Esophagus muscularis mucosa (tissue), 4 donors: ENCODE data around the gene CNTRL. TPM values are rescaled to one million over a fixed set of nuclear protein-coding genes. Genes with fewer than 3 reads are reported as not detected.
"Not testable (repeated sequence)": the region's sequence is repeated elsewhere in the genome, so short reads cannot be mapped to it uniquely, and the experiment has no call there.

Experiments
- DNase-seq: peaks from one replicate; pipeline ENCODE4 v3.0.0-alpha.2; 2017; ENCODE audit errors: extremely low spot score
- H3K27ac ChIP-seq, 4 donors: fragments of 200-600 bp; sonication (generic); replicated peaks in 1 of 4; 1 replicate in 3 of 4; 2 replicates in 1 of 4; pipeline ENCODE4 v1.5.1; 2016 to 2019; ENCODE audit warnings: mild to moderate bottlenecking in 1 of 4
- H3K27me3 ChIP-seq, 4 donors: fragments of 200-600 bp; sonication (generic); one replicate each; pipeline versions ENCODE4 v1.5.1 to v1.6.0; 2016 to 2019
- H3K36me3 ChIP-seq, 4 donors: fragments of 200-600 bp; sonication (generic); one replicate each; pipeline ENCODE4 v1.5.1; 2016 to 2019
- H3K4me1 ChIP-seq, 4 donors: fragments of 200-600 bp; sonication (generic); one replicate each; pipeline ENCODE4 v1.5.1; 2016 to 2019
- H3K4me3 ChIP-seq, 4 donors: fragments of 200-600 bp; sonication (generic); 1 replicate in 2 of 4; 2 replicates in 2 of 4; pipeline ENCODE4 v1.5.1; 2016 to 2019; ENCODE audit warnings: mild to moderate bottlenecking in 4 of 4, moderate library complexity in 1 of 4
- H3K9me3 ChIP-seq, 4 donors: fragments of 200-600 bp; sonication (generic); 1 replicate in 3 of 4; 2 replicates in 1 of 4; pipeline ENCODE4 v1.5.1; 2016 to 2019
- EP300 ChIP-seq: sonication (generic); formaldehyde crosslinking; IDR thresholded peaks from one replicate; pipeline ENCODE4 v1.6.1; 2017; ENCODE audit warnings: antibody characterized with exemption
- POLR2A ChIP-seq: fragments of 450-650 bp; IDR thresholded peaks from one replicate; pipeline ENCODE4 v1.6.1; 2017; ENCODE audit warnings: antibody characterized with exemption, moderate library complexity, mild to moderate bottlenecking, low read depth
- POLR2AphosphoS5 ChIP-seq, 2 donors: sonication (generic); formaldehyde crosslinking; IDR thresholded peaks; one replicate each; pipeline ENCODE4 v1.6.1; 2017; ENCODE audit warnings: antibody characterized with exemption in 2 of 2
- WGBS: methylation state at CpG from one replicate; pipeline ENCODE4 v1.1.5; 2018; 5-methylcytosine and 5-hydroxymethylcytosine counted together
- intact Hi-C: fragments of 100-400 bp; cut with DNase I; formaldehyde crosslinking; loops from one replicate; pipeline ENCODE4 v1.15.1; 2023
- total RNA-seq, 4 donors: library from RNA; depleted of rRNA; stranded (reverse); fragments of >200 nt; gene quantifications; one replicate each; pipeline versions ENCODE4 v1.1.0 to v1.2.1, GENCODE V29; 2016
- TF ChIP-seq, protein P1 (sequence below), 3 experiments: fragments of 200-600 bp in 2 of 3; fragments of 450-650 bp in 1 of 3; sonication (generic) in 2 of 3; IDR thresholded peaks; one replicate each; pipeline ENCODE4 v1.5.1; 2017 to 2019; ENCODE audit warnings: antibody characterized with exemption in 3 of 3, mild to moderate bottlenecking in 2 of 3, moderate library complexity in 1 of 3

Gene CNTRL
- total RNA-seq, 4 donors from 2014 or later: 7.8 to 14.1 (median 11.2) TPM

DNA sequence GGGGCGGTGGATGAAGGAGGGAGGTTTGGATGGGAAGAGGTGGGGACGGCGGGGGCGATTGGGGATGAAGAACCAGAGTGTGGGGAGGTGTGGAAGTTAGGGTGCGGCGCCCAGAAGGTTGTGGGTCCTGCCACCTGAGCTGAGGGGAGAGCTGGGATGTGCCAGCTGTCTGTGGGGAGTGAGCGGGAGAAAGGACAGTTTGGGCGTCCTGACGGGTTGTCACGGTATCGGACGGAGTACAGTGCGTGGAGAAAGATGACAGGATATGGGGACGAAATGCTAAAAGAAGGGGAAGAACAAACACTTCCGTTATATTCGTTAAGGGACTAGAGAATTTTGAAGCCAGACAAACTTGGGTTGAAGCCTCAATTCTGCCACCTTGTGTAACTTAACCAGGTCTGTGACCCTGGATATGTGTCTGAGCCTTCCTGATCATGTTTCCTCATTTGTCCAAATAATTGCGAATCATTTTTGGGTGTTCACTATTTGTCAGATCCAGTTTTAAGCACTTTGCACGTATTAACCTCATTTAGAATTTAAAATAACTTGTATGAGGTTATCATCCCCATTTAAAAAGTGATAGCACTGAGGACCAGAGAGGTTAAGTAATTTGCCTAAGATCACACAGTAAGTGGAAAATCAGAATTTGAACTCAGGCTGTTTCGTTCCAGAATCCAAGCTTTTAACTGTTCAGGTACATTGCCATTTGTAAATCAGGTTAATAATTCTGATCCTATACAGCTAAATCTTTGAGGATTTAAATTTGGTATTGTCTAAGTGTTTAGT, 689 bp downstream of the CNTRL start:
- DNase-seq: no peak
- TF ChIP-seq EP300 (no peak), POLR2A (no peak), POLR2AphosphoS5 (IDR thresholded peaks at IDR 0.05) (no peak)
- TF ChIP-seq, protein P1, sequence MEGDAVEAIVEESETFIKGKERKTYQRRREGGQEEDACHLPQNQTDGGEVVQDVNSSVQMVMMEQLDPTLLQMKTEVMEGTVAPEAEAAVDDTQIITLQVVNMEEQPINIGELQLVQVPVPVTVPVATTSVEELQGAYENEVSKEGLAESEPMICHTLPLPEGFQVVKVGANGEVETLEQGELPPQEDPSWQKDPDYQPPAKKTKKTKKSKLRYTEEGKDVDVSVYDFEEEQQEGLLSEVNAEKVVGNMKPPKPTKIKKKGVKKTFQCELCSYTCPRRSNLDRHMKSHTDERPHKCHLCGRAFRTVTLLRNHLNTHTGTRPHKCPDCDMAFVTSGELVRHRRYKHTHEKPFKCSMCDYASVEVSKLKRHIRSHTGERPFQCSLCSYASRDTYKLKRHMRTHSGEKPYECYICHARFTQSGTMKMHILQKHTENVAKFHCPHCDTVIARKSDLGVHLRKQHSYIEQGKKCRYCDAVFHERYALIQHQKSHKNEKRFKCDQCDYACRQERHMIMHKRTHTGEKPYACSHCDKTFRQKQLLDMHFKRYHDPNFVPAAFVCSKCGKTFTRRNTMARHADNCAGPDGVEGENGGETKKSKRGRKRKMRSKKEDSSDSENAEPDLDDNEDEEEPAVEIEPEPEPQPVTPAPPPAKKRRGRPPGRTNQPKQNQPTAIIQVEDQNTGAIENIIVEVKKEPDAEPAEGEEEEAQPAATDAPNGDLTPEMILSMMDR (IDR thresholded peaks at IDR 0.05): no peak
- Histone ChIP-seq H3K27ac (peak overlapping the region; percentile 90 to 96 (median 92)), H3K9me3 (no peaks in the 10 kb centered on the region), H3K4me3 (peak overlapping the region; percentile 79 to 92 (median 86)), H3K27me3 (no peaks in the 10 kb centered on the region), H3K4me1 (peaks cover 14 to 33% (median 30%) of the 10 kb centered on the region in 4 donors), H3K36me3 (peaks cover 0 to 7% (median 0%) of the 10 kb centered on the region in 4 donors)
- 7% methylated on average over 19 of the region's 19 CpGs for WGBS
- intact Hi-C loops: loop anchor here (5.0 kb wide), 1 partner anchor 47 kb away; no protein-coding TSS in a partner anchor

DNA sequence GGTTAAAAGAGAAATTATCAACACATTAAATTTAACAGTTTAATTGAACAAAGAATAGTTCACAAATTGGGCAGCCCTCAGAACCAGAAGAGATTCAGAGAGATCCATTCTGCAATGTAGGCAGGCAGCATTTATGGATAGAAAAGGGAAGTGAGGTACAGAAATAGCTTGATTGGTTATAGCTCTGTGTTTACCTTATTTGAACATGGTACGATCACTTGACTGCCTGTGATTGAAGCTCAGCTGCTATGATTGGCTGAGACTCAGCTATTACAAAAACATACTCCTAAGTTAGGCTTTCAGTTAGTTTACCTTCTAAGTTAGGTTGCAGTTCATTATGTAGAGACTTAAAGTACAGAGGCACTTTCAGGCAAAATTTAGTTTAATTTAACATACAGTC, 7.3 kb downstream of the CNTRL start:
- Histone ChIP-seq H3K4me3 (no peak overlapping the region), H3K4me1 (no peaks in the 10 kb centered on the region), H3K9me3 (no peaks in the 10 kb centered on the region), H3K36me3 (peaks cover 0 to 40% (median 15%) of the 10 kb centered on the region in 4 donors), H3K27me3 (no peaks in the 10 kb centered on the region), H3K27ac (no peak overlapping the region)
- DNase-seq: no peak
- TF ChIP-seq POLR2AphosphoS5 (IDR thresholded peaks at IDR 0.05) (no peak), POLR2A (no peak)
- WGBS: 72% methylated on average over 1 of the region's 1 CpG
- intact Hi-C loops: no loop called here

- Histone ChIP-seq H3K27me3 (no peaks in the 10 kb centered on the region), H3K9me3 (no peaks in the 10 kb centered on the region), H3K27ac (no peak overlapping the region), H3K4me3 (no peak overlapping the region), H3K36me3 (peaks cover 0 to 37% (median 17%) of the 10 kb centered on the region in 4 donors), H3K4me1 (no peaks in the 10 kb centered on the region)
- no peak for DNase-seq
- no peak for TF ChIP-seq POLR2AphosphoS5 (IDR thresholded peaks at IDR 0.05)
- TF ChIP-seq, protein P1 (IDR thresholded peaks at IDR 0.05): no peak
- no peak for TF ChIP-seq EP300
- TF ChIP-seq POLR2A: no peak
- intact Hi-C loops: no loop called here
- 97% methylated on average over 1 of the region's 1 CpG for WGBS
Measured at GRCh38 chr9:121085661-121086060, 10.9 kb downstream of the CNTRL start.

DNA sequence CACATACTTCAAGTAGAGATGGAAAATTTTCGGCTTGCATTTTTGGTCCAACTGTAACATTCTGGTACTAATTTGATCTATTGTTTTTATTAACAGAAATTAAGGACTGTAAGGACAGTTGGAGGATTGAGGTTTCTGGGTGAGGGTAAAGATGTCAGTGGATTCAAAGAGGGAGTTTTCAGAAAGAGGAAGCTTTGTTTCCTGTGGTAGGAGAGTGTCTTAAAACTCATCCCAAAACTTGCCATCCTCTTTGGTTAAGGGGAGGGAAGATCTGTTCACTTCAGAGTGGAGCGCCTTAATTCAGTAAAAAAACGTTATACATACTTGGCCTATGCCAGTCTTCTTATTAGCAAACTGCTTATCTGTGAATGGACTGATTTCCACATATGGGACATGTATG, 13.8 kb downstream of the CNTRL start:
- no peak overlapping the region for H3K4me3 ChIP-seq
- peaks cover 0 to 19% (median 7%) of the 10 kb centered on the region in 4 donors for H3K36me3 ChIP-seq
- WGBS: 85% methylated on average over 3 of the region's 3 CpGs
- H3K4me1 ChIP-seq: no peaks in the 10 kb centered on the region
- H3K9me3 ChIP-seq: no peaks in the 10 kb centered on the region
- H3K27me3 ChIP-seq: no peaks in the 10 kb centered on the region
- no peak overlapping the region for H3K27ac ChIP-seq
- TF ChIP-seq EP300 (no peak), POLR2A (no peak), POLR2AphosphoS5 (IDR thresholded peaks at IDR 0.05) (no peak)
- TF ChIP-seq, protein P1 (IDR thresholded peaks at IDR 0.05): no peak
- no peak for DNase-seq
- intact Hi-C loops: no loop called here

DNA sequence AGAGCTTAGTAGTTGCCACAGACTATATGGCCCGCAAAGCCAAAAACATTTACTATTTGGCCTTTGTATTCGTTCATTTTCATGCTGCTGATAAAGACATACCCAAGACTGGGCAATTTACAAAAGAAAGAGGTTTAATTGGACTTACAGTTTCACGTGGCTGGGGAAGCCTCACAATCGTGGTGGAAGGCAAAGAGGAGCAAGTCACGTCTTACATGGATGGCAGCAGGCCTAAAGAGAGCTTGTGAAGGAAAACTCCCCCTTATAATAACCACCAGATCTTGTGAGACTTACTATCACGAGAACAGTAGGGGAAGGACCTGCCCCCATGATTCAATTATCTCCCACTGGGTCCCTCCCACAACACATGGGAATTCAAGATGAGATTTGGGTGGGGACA, 16.0 kb downstream of the CNTRL start:
- H3K4me3 ChIP-seq, H3K27me3 ChIP-seq, intact Hi-C loops, H3K9me3 ChIP-seq, H3K27ac ChIP-seq, H3K4me1 ChIP-seq, DNase-seq: not testable (repeated sequence)
- H3K36me3 ChIP-seq: peaks cover 0 to 24% (median 7%) of the 10 kb centered on the region in 4 donors
- WGBS: 90% methylated on average over 6 of the region's 6 CpGs
